Lower leg skin (tissue), 4 donors: Measurements from ENCODE around the gene HERPUD2. TPM values are rescaled to one million over a fixed set of nuclear protein-coding genes. Genes with fewer than 3 reads are reported as not detected.

ENCODE experiments used
- DNase-seq, 2 donors: peaks; one replicate each; pipeline ENCODE4 v3.0.0-alpha.2; 2019; ENCODE audit warnings: low spot score in 2 of 2
- H3K4me3 ChIP-seq: fragments of 200-600 bp; sonication (generic); 2 replicates; pipeline ENCODE4 v1.5.1; 2017; ENCODE audit warnings: mild to moderate bottlenecking, low read depth; ENCODE audit not compliant: poor library complexity, severe bottlenecking
- CTCF ChIP-seq, 3 donors: fragments of 450-650 bp; IDR thresholded peaks; one replicate each; pipeline ENCODE4 v1.5.1; 2016; ENCODE audit warnings: antibody characterized with exemption in 3 of 3, mild to moderate bottlenecking in 3 of 3, moderate library complexity in 2 of 3
- POLR2A ChIP-seq, 2 donors: fragments of 450-650 bp; IDR thresholded peaks; one replicate each; pipeline ENCODE4 v1.6.1; 2016 to 2017; ENCODE audit warnings: antibody characterized with exemption in 2 of 2, mild to moderate bottlenecking in 1 of 2, moderate library complexity in 1 of 2
- WGBS, 2 donors: methylation state at CpG; one replicate each; pipeline ENCODE4 v1.1.5; 2018; 5-methylcytosine and 5-hydroxymethylcytosine counted together
- intact Hi-C: fragments of 100-400 bp; cut with DNase I; formaldehyde crosslinking; loops from one replicate; pipeline ENCODE4 v1.15.0; 2023; ENCODE audit warnings: low total_unique reads
- total RNA-seq, 4 donors: library from RNA; depleted of rRNA; stranded (reverse); fragments of >200 nt; gene quantifications; one replicate each; pipeline ENCODE4 v1.1.0, GENCODE V29; 2016

The HERPUD2 gene
- total RNA-seq, 4 donors from 2014 or later: 24.8 to 44.1 (median 39.3) TPM

GRCh38 chr7:35723011-35723410 is 28.1 kb upstream of the HERPUD2 start:
- TF ChIP-seq CTCF (IDR thresholded peaks at IDR 0.05) (no peak), POLR2A (IDR thresholded peaks at IDR 0.05) (no peak)
- intact Hi-C loops: no loop called here
- 68 to 84% methylated on average over 4 of the region's 4 CpGs for WGBS, 2 donors
- DNase-seq: no peak
- H3K4me3 ChIP-seq: no peak overlapping the region

- DNase-seq: no peak
- H3K4me3 ChIP-seq: no peak overlapping the region
- WGBS, 2 donors: 75 to 79% methylated on average over 7 of the region's 7 CpGs
- intact Hi-C loops: no loop called here
- TF ChIP-seq POLR2A (IDR thresholded peaks at IDR 0.05) (no peak), CTCF (IDR thresholded peaks at IDR 0.05) (no peak)
Measured at GRCh38 chr7:35722054-35722849, 27.3 kb upstream of the HERPUD2 start.

- H3K4me3 ChIP-seq: no peak overlapping the region
- DNase-seq: no peak
- WGBS, 2 donors: 91 to 95% methylated on average over 2 of the region's 2 CpGs
- no peak for TF ChIP-seq CTCF (IDR thresholded peaks at IDR 0.05)
- intact Hi-C loops: no loop called here
Measured at GRCh38 chr7:35721288-35721687, 26.4 kb upstream of the HERPUD2 start.

- H3K4me3 ChIP-seq: no peak overlapping the region
- no peak for TF ChIP-seq CTCF (IDR thresholded peaks at IDR 0.05)
- no peak for TF ChIP-seq POLR2A (IDR thresholded peaks at IDR 0.05)
- intact Hi-C loops: no loop called here
- DNase-seq: no peak
Measured at GRCh38 chr7:35720849-35721248, 25.9 kb upstream of the HERPUD2 start.

GRCh38 chr7:35720032-35720431 is 25.1 kb upstream of the HERPUD2 start:
- DNase-seq: no peak
- intact Hi-C loops: no loop called here
- WGBS, 2 donors: 97 to 100% methylated on average over 1 of the region's 1 CpG
- H3K4me3 ChIP-seq: no peak overlapping the region
- TF ChIP-seq CTCF (IDR thresholded peaks at IDR 0.05) (no peak), POLR2A (IDR thresholded peaks at IDR 0.05) (no peak)

GRCh38 chr7:35718047-35718446 is 23.1 kb upstream of the HERPUD2 start:
- TF ChIP-seq POLR2A (IDR thresholded peaks at IDR 0.05) (no peak), CTCF (IDR thresholded peaks at IDR 0.05) (no peak)
- H3K4me3 ChIP-seq: no peak overlapping the region
- WGBS, 2 donors: 89 to 90% methylated on average over 1 of the region's 1 CpG
- no peak for DNase-seq
- intact Hi-C loops: no loop called here
